Immature natural killer cell (primary cell): ENCODE results near the gene CYP4F3. TPM values are rescaled to one million over a fixed set of nuclear protein-coding genes. Genes with fewer than 3 reads are reported as not detected.
"Not testable (repeated sequence)": the region's sequence is repeated elsewhere in the genome, so short reads cannot be mapped to it uniquely, and the experiment has no call there.

Source experiments
- DNase-seq, 3 donors: peaks; one replicate each; pipeline ENCODE4 v3.0.0; 2022; ENCODE audit warnings: mixed read lengths in 1 of 3
- H3K27ac Mint-ChIP-seq, 6 donors: one replicate each; pipeline ENCODE4 v1.8.0; 2020; ENCODE audit warnings: mixed read lengths in 6 of 6, mild to moderate bottlenecking in 5 of 6, inconsistent platforms in 4 of 6, moderate library complexity in 3 of 6
- H3K27me3 Mint-ChIP-seq, 3 donors: one replicate each; pipeline ENCODE4 v1.8.0; 2020 to 2021; ENCODE audit warnings: low read depth in 3 of 3, mild to moderate bottlenecking in 3 of 3, mixed read lengths in 3 of 3, moderate library complexity in 3 of 3, inconsistent platforms in 1 of 3
- H3K36me3 Mint-ChIP-seq, 3 donors: one replicate each; pipeline ENCODE4 v1.8.0; 2020; ENCODE audit warnings: mixed read lengths in 3 of 3, inconsistent platforms in 2 of 3, mild to moderate bottlenecking in 2 of 3
- H3K4me1 Mint-ChIP-seq, 2 donors: one replicate each; pipeline ENCODE4 v1.8.0; 2020; ENCODE audit warnings: inconsistent platforms in 2 of 2, mild to moderate bottlenecking in 2 of 2, mixed read lengths in 2 of 2, moderate library complexity in 1 of 2
- H3K4me3 Mint-ChIP-seq, 5 donors: one replicate each; pipeline ENCODE4 v1.8.0; 2020; ENCODE audit warnings: mild to moderate bottlenecking in 5 of 5, mixed read lengths in 5 of 5, inconsistent platforms in 3 of 5, moderate library complexity in 3 of 5
- H3K9me3 Mint-ChIP-seq, 6 donors: one replicate each; pipeline ENCODE4 v1.8.0; 2020; ENCODE audit warnings: mild to moderate bottlenecking in 6 of 6, mixed read lengths in 6 of 6, inconsistent platforms in 4 of 6, moderate library complexity in 3 of 6
- polyA plus RNA-seq, 3 donors: library from polyadenylated mRNA; unstranded; fragments of 300-500 nt; fragmentation: Illumina TruSeq; gene quantifications; one replicate each; pipeline ENCODE4 v1.2.3, GENCODE V29; 2021

The CYP4F3 gene
- polyA plus RNA-seq, 3 donors from 2014 or later = not detected

- Mint-ChIP-seq H3K27ac (no peak overlapping the region), H3K4me1 (no peaks in the 10 kb centered on the region), H3K4me3 (no peak overlapping the region), H3K27me3 (peaks cover 0 to 2% (median 2%) of the 10 kb centered on the region in 3 donors), H3K9me3 (no peaks in the 10 kb centered on the region), H3K36me3 (no peaks in the 10 kb centered on the region)
- no peak for DNase-seq
Observed at GRCh38 chr19:15669440-15669839, 28.7 kb downstream of the CYP4F3 start.

DNA sequence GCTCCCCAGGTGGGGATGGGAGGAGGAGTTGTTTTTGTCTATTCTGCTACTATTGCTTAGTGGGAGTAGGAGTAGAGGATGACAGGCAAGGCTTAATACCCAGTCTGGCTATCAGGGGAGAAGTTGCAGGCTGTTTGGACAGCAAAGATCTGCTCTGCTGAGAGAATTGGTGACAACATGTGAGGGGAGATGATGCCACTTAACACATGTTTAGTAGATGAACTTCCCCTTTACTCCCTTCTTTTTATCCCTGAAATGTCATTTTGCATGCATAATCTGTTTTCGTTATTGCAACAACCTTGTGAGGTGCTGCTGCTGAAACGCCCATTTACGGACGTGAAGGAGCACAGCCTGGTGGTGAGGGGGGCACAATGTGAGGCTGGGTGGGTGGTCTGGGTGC lies 29.2 kb downstream of the CYP4F3 start:
- H3K36me3 Mint-ChIP-seq = no peaks in the 10 kb centered on the region
- no peak overlapping the region for H3K4me3 Mint-ChIP-seq
- no peaks in the 10 kb centered on the region for H3K4me1 Mint-ChIP-seq
- no peak for DNase-seq
- H3K27me3 Mint-ChIP-seq = peaks cover 0 to 2% (median 2%) of the 10 kb centered on the region in 3 donors
- H3K27ac Mint-ChIP-seq = no peak overlapping the region
- no peaks in the 10 kb centered on the region for H3K9me3 Mint-ChIP-seq

DNA sequence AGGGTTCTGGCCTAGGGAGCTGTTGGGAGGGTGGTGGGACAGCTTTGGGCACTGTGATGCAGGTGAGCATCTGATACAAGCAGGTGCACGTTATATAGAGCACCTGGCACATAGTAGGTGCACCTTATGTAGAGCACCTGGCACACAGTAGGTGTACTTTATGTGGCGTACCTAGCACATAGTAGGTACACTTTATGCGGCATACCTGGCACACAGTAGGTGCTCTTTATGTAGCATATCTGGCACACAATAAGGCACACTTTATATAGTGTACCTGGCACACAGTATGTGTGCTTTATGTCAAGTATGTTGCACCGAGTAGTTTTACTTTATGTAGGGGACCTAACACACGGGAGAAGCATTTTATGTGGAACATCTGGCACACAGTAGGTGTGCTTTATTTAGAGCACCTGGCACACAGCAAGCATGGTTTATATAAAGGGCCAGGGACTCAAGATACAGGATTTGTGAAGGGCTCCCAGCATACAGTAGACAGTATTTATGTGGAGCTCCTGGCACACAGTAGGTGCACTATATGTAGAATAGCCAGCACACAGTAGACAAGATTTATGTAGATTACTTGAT lies 30.6 kb downstream of the CYP4F3 start:
- Mint-ChIP-seq H3K4me3 (no peak overlapping the region), H3K9me3 (no peaks in the 10 kb centered on the region), H3K36me3 (no peaks in the 10 kb centered on the region), H3K4me1 (no peaks in the 10 kb centered on the region), H3K27ac (no peak overlapping the region), H3K27me3 (peaks cover 0 to 4% (median 2%) of the 10 kb centered on the region in 3 donors)
- no peak for DNase-seq

DNA sequence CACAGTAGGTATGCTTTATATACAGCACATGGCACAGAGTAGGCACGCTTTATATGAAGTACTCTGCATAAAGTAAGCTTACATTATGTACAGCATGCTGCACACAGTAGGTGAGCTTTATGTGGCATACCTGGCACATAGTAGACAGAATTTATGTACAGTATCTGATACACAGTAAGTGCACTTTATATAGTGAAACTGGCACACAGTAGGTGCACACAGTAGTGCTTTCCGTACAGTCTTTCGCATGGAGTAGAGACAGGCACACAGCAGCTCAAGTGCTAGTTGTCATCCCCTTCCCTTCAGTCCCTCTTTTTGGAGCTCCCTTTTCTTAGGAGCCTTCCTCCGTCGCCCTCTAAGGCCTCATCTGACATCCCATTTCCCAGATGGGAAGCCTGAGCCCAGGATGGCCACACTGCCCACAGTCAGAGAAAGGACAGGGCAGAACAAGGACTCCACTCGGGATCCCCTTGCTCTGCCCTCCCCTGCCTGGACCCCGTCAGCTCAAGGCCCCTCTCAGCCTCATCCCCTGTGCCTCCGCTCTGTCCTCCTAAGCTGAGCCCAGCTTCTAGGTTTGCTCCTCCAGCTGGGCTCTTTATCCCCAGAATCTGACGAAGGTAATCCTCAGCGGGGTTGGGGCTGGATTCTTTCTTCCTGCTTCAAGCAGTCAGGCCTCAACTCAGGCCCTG lies 31.3 kb downstream of the CYP4F3 start:
- Mint-ChIP-seq H3K4me1 (no peaks in the 10 kb centered on the region), H3K9me3 (no peaks in the 10 kb centered on the region), H3K4me3 (no peak overlapping the region), H3K36me3 (peaks cover 0 to 3% (median 0%) of the 10 kb centered on the region in 3 donors), H3K27me3 (peaks cover 0 to 4% (median 2%) of the 10 kb centered on the region in 3 donors), H3K27ac (no peak overlapping the region)
- DNase-seq = no peak

DNA sequence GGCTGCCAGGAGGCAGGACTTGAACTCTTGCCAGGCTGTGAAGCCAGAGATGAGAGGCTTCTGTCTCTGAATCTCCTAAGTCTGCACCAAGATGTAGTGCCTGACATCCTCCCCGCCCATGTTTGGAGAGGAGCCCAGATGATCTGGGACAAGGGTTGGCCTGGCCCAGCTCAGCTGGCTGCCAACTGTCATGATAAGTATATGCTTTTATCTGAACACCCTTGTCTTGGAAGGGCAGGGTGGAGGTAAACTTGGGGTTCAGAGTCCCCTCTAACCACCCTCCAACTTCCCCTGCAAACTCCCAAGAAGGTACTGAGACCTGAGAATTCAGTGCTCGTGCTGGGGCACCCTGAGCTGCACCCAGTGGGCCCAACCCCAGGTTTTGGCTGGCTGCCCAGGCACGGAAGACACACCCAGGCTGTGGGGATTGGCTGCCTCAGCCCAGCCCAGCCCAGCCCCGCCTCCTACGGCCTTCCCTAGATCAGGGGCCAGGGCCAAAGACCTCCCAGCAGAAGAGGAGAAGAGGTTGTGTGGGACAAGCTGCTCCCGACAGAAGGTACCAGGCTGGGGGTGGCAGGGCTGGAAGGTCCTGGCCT lies 32.0 kb downstream of the CYP4F3 start, which contains the start of gene CYP4F12:
Gene CYP4F12 (plus strand): TSS at position 508 of the 596 bp plus-strand sequence. CDS start 443 bp downstream, outside the sequence.
- Mint-ChIP-seq H3K4me1 (no peaks in the 10 kb centered on the region), H3K36me3 (peaks cover 0 to 7% (median 0%) of the 10 kb centered on the region in 3 donors), H3K4me3 (no peak within 1 kb of the TSS), H3K9me3 (no peaks in the 10 kb centered on the region), H3K27me3 (peaks cover 0 to 4% (median 2%) of the 10 kb centered on the region in 3 donors), H3K27ac (no peak within 1 kb of the TSS)
- no peak for DNase-seq

- Mint-ChIP-seq H3K36me3 (peaks cover 0 to 11% (median 0%) of the 10 kb centered on the region in 3 donors), H3K4me1 (no peaks in the 10 kb centered on the region), H3K27ac (no peak overlapping the region), H3K27me3 (peaks cover 0 to 4% (median 2%) of the 10 kb centered on the region in 3 donors), H3K9me3 (no peaks in the 10 kb centered on the region), H3K4me3 (no peak overlapping the region)
- no peak for DNase-seq
Observed at GRCh38 chr19:15673176-15673654, 32.5 kb downstream of the CYP4F3 start.

DNA sequence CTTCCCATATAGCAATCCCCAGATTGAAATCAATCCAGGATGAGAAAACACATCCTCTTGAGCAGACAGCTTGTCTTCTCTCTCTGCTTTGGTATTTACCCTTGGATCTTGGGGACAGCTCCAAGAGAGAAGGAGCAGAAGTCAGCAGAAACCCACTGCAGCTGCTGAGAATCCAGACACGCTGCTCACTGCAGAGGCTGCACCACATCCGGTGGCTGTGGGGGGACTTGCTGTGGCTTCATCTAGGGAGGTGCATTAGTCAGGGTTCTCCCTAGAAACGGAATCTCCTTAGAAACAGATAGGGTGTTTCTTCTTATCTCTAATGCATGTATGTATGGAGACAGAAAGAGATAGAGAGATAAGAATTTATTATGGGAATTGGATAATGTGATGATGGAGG lies 34.9 kb downstream of the CYP4F3 start:
- no peak overlapping the region for H3K27ac Mint-ChIP-seq

DNA sequence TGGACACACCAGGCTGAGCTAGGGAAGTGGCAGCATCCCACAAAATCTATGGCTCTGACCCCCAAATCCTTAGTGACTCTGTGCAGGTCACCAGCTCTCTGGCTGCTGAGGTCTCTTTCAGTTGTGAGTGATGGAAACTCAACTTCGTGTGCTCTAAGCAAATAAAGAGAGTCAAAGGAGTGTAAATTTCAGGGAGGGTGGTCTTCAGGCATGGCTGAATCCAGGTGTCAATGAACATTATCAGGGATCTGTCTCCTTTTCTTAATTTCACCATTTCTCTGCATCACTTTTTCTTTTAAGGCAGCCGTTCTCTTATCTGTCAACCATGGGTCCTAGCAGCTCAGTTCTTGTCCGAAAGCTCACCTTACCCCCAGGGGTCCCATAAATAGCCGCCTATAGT lies 38.4 kb downstream of the CYP4F3 start:
- H3K4me1 Mint-ChIP-seq = no peaks in the 10 kb centered on the region
- peaks cover 0 to 20% (median 4%) of the 10 kb centered on the region in 3 donors for H3K27me3 Mint-ChIP-seq
- no peak overlapping the region for H3K27ac Mint-ChIP-seq
- H3K36me3 Mint-ChIP-seq = peaks cover 0 to 11% (median 0%) of the 10 kb centered on the region in 3 donors
- peaks cover 0 to 2% (median 0%) of the 10 kb centered on the region in 6 donors for H3K9me3 Mint-ChIP-seq
- no peak overlapping the region for H3K4me3 Mint-ChIP-seq
- DNase-seq = no peak

More for the DNA sequence above, 34.9 kb downstream of the CYP4F3 start:
- Mint-ChIP-seq H3K27me3 (peaks cover 2 to 8% (median 4%) of the 10 kb centered on the region in 3 donors), H3K36me3 (peaks cover 0 to 11% (median 0%) of the 10 kb centered on the region in 3 donors), H3K4me3 (no peak overlapping the region), H3K9me3 (peaks cover 0 to 2% (median 0%) of the 10 kb centered on the region in 6 donors), H3K4me1 (no peaks in the 10 kb centered on the region)
- no peak for DNase-seq

GRCh38 chr19:15679865-15680264 lies 39.2 kb downstream of the CYP4F3 start:
- not testable (repeated sequence) for DNase-seq, H3K4me3 Mint-ChIP-seq, H3K27ac Mint-ChIP-seq, H3K4me1 Mint-ChIP-seq, H3K9me3 Mint-ChIP-seq
- H3K36me3 Mint-ChIP-seq = peaks cover 0 to 11% (median 0%) of the 10 kb centered on the region in 3 donors
- H3K27me3 Mint-ChIP-seq = peaks cover 0 to 23% (median 6%) of the 10 kb centered on the region in 3 donors

DNA sequence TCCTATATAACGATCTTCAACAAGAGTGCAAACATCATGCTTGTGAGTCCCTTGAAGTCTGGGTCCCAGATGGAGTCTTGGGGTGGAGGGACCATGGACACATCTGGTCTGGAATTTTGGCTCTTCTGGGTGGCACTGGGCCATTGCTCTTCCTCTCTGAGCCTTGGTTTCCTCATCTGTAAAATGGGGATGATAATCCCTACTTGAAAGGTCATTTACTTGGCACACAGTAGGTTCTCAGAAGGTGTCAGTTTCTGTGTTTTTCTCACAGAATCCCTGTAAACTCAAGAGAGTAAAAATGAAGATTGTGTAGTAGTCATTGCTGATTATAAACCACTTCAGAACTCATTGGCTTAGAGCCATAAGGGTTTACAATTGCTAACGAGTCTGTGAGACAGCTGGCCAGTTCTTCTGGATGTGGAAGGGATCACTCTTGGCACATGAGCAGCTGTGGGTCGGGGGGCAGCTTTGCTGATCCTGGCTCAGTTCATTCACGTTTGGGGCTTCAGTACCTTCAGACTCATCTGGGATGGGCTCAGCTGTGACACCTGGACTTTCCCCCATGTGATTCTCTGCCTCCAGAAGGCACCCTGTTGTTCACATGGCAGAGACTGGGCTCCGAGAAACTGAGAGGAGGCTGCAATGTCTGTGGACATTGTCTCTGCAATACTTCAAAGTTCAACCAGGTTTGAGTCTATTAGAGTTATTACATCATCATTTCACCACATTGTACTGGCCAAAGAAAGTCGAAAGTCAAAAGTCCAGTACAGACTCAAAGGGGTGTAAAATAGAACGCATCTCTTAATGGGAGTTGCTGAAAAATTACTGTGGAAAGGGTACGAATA lies 40.0 kb downstream of the CYP4F3 start:
- no peak overlapping the region for H3K27ac Mint-ChIP-seq
- H3K4me1 Mint-ChIP-seq = no peaks in the 10 kb centered on the region
- peaks cover 0 to 6% (median 0%) of the 10 kb centered on the region in 6 donors for H3K9me3 Mint-ChIP-seq
- DNase-seq = no peak
- peaks cover 0 to 23% (median 6%) of the 10 kb centered on the region in 3 donors for H3K27me3 Mint-ChIP-seq
- H3K4me3 Mint-ChIP-seq = no peak overlapping the region
- H3K36me3 Mint-ChIP-seq = peaks cover 0 to 11% (median 0%) of the 10 kb centered on the region in 3 donors

DNA sequence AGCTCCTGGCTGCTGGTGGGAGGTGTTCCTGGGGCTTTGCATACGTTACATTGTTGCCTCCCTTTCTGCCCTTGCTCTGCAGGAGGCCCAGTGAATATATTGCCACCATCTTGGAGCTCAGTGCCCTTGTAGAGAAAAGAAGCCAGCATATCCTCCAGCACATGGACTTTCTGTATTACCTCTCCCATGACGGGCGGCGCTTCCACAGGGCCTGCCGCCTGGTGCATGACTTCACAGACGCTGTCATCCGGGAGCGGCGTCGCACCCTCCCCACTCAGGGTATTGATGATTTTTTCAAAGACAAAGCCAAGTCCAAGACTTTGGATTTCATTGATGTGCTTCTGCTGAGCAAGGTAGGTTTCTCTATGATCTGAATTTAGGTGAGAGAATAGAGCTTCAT lies 42.7 kb downstream of the CYP4F3 start:
- Mint-ChIP-seq H3K9me3 (peaks cover 0 to 6% (median 0%) of the 10 kb centered on the region in 6 donors), H3K36me3 (no peaks in the 10 kb centered on the region), H3K4me1 (no peaks in the 10 kb centered on the region), H3K4me3 (no peak overlapping the region), H3K27me3 (peaks cover 0 to 32% (median 5%) of the 10 kb centered on the region in 3 donors), H3K27ac (no peak overlapping the region)
- DNase-seq = no peak

- no peak for DNase-seq
- no peak overlapping the region for H3K27ac Mint-ChIP-seq
- H3K9me3 Mint-ChIP-seq = peaks cover 0 to 6% (median 0%) of the 10 kb centered on the region in 6 donors
- no peak overlapping the region for H3K4me3 Mint-ChIP-seq
- peaks cover 3 to 32% (median 5%) of the 10 kb centered on the region in 3 donors for H3K27me3 Mint-ChIP-seq
- no peaks in the 10 kb centered on the region for H3K4me1 Mint-ChIP-seq
- no peaks in the 10 kb centered on the region for H3K36me3 Mint-ChIP-seq
Observed at GRCh38 chr19:15684828-15685227, 44.1 kb downstream of the CYP4F3 start.

- Mint-ChIP-seq H3K9me3 (peaks cover 0 to 1% (median 0%) of the 10 kb centered on the region in 6 donors), H3K4me3 (no peak overlapping the region), H3K27ac (no peak overlapping the region), H3K4me1 (no peaks in the 10 kb centered on the region), H3K27me3 (peaks cover 3 to 26% (median 13%) of the 10 kb centered on the region in 3 donors), H3K36me3 (no peaks in the 10 kb centered on the region)
- DNase-seq = no peak
Observed at GRCh38 chr19:15696654-15697194, 56.0 kb downstream of the CYP4F3 start.
